GM21825 (cell line): ENCODE measurements around the gene CRADD.
A peak's percentile ranks its signal among the peaks of the same experiment; 100 is the strongest.

Experiments used
- ATAC-seq: cut with Tn5 transposase; IDR thresholded peaks from one replicate; pipeline ENCODE4 v1.9.1; 2021; ENCODE audit warnings: mild to moderate bottlenecking, moderate library complexity; ENCODE audit not compliant: unreplicated experiment

The CRADD gene

GRCh38 chr12:93734784-93735183 is 57.6 kb downstream of the CRADD start:
- no peak for ATAC-seq

GRCh38 chr12:93736640-93737178 is 59.5 kb downstream of the CRADD start:
- ATAC-seq: no peak

- ATAC-seq: no peak
These were observed 60.5 kb downstream of the CRADD start for GRCh38 chr12:93737457-93738198.

GRCh38 chr12:93738199-93739058 is 61.3 kb downstream of the CRADD start:
- no peak for ATAC-seq

- ATAC-seq: no peak
These were observed 63.6 kb downstream of the CRADD start for GRCh38 chr12:93740751-93741150.

GRCh38 chr12:93741659-93742109 is 64.5 kb downstream of the CRADD start:
- peak; percentile 35 for ATAC-seq

GRCh38 chr12:93742110-93742934 is 65.1 kb downstream of the CRADD start:
- peak; percentile 80 for ATAC-seq

GRCh38 chr12:93743229-93743998 is 66.2 kb downstream of the CRADD start:
- no peak for ATAC-seq

- no peak for ATAC-seq
These were observed 67.0 kb downstream of the CRADD start for GRCh38 chr12:93743999-93744689.

GRCh38 chr12:93745286-93745685 is 68.1 kb downstream of the CRADD start:
- ATAC-seq: no peak

- no peak for ATAC-seq
These were observed 69.5 kb downstream of the CRADD start for GRCh38 chr12:93746572-93747168.

- no peak for ATAC-seq
These were observed 71.7 kb downstream of the CRADD start for GRCh38 chr12:93748672-93749383.

GRCh38 chr12:93749515-93749914 is 72.3 kb downstream of the CRADD start:
- ATAC-seq: no peak

GRCh38 chr12:93750056-93750455 is 72.9 kb downstream of the CRADD start:
- no peak for ATAC-seq

GRCh38 chr12:93751864-93752610 is 74.9 kb downstream of the CRADD start:
- no peak for ATAC-seq

GRCh38 chr12:93753285-93753684 is 76.1 kb downstream of the CRADD start:
- no peak for ATAC-seq

GRCh38 chr12:93753838-93754429 is 76.8 kb downstream of the CRADD start:
- no peak for ATAC-seq
